Stomach (tissue), 4 donors: ENCODE results near the gene CCDC93.
A peak's percentile ranks its signal among the peaks of the same experiment; 100 is the strongest.

Experiments used
- POLR2A ChIP-seq, 4 donors: fragments of 450-650 bp; IDR thresholded peaks; one replicate each; pipeline ENCODE4 v1.6.1; 2016; ENCODE audit warnings: antibody characterized with exemption in 4 of 4, control low read depth in 2 of 4, mild to moderate bottlenecking in 1 of 4, moderate library complexity in 1 of 4
- POLR2AphosphoS5 ChIP-seq, 3 donors: sonication (generic); formaldehyde crosslinking; IDR thresholded peaks; one replicate each; pipeline ENCODE4 v1.6.1; 2016; ENCODE audit warnings: antibody characterized with exemption in 3 of 3
- TF ChIP-seq, protein P1 (sequence below), 7 experiments: fragments of 450-650 bp in 4 of 7; fragments of 200-600 bp in 3 of 7; sonication (generic) in 3 of 7; IDR thresholded peaks; one replicate each; pipeline ENCODE4 v1.5.1; 2016 to 2019; ENCODE audit warnings: antibody characterized with exemption in 7 of 7, control low read depth in 2 of 7, mild to moderate bottlenecking in 1 of 7

DNA sequence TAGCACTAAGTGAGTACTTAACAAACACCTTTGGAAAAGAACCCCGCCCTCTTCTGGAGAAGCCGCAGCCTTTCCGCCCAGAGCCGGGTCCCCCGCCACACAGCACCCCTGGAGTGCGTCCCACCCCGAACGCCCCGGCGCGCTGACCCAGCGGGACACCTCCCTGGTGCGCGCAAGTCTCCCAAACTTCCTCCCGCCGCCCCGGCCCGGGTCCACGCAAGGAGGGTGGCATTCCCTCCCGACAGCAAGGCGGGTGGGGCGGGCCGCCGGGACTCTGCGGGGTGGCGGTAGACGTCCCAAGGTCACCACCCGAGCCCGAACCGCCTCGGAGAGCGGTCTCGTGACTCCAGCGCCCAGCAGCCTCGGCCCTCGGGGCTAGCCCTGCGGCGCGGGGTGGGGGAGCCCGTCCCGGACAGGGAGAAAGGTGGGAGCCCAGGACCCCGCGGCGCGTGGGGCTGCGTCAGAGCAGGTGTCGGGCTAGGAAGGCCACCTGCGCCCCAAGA lies 598 bp downstream of the CCDC93 start:
- TF ChIP-seq, protein P1, sequence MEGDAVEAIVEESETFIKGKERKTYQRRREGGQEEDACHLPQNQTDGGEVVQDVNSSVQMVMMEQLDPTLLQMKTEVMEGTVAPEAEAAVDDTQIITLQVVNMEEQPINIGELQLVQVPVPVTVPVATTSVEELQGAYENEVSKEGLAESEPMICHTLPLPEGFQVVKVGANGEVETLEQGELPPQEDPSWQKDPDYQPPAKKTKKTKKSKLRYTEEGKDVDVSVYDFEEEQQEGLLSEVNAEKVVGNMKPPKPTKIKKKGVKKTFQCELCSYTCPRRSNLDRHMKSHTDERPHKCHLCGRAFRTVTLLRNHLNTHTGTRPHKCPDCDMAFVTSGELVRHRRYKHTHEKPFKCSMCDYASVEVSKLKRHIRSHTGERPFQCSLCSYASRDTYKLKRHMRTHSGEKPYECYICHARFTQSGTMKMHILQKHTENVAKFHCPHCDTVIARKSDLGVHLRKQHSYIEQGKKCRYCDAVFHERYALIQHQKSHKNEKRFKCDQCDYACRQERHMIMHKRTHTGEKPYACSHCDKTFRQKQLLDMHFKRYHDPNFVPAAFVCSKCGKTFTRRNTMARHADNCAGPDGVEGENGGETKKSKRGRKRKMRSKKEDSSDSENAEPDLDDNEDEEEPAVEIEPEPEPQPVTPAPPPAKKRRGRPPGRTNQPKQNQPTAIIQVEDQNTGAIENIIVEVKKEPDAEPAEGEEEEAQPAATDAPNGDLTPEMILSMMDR (IDR thresholded peaks at IDR 0.05): peak in 1 of 7 experiments; percentile 16
- TF ChIP-seq POLR2AphosphoS5 (IDR thresholded peaks at IDR 0.05) (no peak), POLR2A (IDR thresholded peaks at IDR 0.05) (no peak)
